Activated gamma-delta T cell treated with anti-CD3 and anti-CD28 coated beads, Interleukin-2, amount 50 U/mL, for 16 hours (primary cell): ENCODE data around the gene PEF1.
A peak's percentile ranks its signal among the peaks of the same experiment; 100 is the strongest.

Experiments used
- DNase-seq: peaks from one replicate; pipeline ENCODE4 v3.0.0-alpha.2; 2020; ENCODE audit warnings: low read depth

PEF1 gene, protein sequence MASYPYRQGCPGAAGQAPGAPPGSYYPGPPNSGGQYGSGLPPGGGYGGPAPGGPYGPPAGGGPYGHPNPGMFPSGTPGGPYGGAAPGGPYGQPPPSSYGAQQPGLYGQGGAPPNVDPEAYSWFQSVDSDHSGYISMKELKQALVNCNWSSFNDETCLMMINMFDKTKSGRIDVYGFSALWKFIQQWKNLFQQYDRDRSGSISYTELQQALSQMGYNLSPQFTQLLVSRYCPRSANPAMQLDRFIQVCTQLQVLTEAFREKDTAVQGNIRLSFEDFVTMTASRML

DNA sequence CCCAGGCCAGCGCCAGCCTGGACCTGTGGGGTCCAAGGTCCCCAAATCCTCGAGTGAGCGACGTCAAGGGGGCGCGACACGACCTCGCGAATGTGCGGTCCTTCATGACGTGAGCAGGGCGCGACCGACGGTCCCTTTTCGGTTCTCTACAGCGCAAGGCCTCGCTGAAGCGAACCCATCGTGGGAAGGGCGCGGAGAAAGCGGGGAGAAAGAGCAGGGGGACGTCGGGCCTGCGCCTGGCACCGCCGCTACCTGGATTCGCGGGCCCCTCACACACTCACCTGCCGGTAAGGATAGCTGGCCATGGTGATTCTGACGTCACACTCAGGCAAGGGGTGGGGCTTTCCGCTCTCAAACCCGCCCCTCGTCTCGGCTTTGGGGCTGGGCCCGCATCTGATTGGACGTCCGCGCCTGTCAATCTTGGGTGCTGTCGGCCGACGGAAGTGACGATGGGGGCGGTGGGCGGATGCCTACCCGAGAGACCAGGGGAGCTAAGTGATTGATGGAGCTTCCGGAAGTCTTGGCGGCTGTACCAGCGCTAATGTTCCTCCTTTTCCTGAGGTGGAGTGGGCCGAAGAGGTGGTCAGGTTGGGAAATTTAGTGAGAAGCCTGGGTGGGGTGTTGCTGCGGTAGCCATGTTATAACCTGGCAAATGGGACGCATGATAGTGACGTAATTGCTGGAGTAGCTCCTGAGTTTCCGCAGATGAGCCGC is at the start of gene PEF1:
TSS of gene PEF1 (minus strand) at position 317 of the 714 bp plus-strand sequence. CDS start at position 305, 12 bp downstream.
- peak; percentile 99 for DNase-seq

DNA sequence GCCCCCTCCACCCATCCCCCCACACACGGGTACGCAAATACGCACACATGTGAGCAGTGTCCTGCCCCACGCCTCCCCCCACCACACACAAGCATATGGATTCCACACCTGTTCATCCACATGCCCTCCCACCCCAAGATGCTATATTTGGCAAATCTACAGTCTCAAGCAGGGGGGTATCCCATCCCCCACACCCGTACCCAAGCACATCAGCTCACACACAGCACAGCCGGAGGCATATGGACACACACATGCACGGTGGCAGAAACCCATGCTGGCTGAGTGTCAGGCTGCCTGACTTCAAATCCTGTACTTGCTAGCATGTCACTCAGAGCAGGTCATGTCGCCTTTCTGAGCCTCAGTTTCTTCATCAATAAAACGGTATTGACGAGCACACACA is 48.6 kb upstream of the PEF1 start:
- DNase-seq = no peak

DNA sequence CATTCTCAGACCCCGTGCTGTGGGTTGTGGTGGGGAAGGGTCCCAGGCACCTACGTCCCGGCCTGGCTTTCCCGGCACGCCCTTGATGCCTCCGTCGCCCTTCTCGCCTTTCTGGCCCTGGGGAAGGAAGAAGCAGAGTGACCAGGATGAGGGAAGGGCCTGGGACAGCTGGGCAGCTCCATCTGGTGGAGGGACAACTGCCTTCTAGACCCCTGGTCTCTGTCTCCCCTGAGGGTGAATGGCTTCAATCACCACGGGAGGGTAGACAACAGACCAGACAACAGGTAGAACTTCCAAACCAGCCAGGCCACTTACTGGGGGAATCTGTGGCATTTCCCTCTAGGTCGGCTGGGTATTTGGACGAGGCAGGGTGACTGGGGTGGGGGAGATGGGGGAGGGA is 47.3 kb upstream of the PEF1 start:
- DNase-seq = no peak

DNA sequence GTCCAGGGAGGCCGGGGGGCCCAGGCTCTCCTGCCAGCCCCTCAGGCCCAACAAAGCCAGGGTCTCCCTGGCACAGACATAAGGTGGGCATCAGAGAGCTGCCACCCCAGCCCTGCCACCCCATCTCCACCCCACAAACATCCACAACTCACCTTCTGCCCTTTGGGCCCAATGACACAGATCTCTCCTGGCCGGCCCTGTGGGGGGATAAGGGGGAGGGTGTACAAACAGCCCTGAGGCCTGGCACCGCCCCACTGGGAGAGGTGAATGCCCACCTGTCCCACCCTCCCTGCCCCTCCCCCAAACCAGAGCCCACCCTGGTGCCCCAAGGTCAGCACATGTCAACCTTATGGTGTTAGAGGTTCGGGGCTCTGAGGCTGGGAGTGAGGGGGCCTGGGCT is 46.8 kb upstream of the PEF1 start:
- DNase-seq = no peak

DNA sequence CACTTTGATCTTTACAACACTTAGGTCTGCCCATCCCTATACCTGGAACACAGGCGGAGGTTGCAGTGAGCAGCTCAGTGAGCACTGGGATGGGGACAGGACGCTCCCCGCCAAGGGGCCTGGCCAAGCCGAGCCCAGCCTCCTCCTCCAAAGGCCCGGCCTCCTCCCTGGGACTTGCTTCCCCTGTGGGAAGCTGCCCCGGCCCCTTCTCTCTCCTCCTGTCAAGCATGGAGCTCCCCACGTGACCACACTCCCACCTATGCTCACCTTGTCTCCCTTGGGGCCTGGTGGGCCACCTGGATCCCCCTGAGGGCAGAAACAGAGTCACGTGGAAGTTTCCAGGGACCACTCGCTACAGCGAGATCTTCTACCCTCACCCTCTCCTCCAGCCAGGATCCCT is 46.2 kb upstream of the PEF1 start:
- no peak for DNase-seq

DNA sequence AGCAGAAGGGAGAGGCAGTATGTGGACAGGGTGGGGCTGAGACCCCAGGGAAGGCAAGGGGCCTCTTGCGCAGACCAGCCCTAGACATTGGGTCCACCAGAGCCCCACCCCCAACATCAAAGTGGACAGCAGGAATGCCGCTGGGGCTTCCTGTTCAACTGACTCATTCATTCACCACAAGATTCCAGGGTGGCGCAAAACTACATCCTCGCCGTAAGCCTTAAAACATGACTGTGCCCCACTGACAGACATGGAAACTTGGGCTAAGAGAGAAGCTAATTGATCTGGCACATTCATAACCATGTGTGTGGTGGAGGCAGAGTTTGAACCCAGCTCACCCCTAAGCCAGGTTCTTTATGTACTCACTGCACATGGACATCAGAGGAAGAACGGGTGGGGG is 45.2 kb upstream of the PEF1 start:
- DNase-seq = no peak

DNA sequence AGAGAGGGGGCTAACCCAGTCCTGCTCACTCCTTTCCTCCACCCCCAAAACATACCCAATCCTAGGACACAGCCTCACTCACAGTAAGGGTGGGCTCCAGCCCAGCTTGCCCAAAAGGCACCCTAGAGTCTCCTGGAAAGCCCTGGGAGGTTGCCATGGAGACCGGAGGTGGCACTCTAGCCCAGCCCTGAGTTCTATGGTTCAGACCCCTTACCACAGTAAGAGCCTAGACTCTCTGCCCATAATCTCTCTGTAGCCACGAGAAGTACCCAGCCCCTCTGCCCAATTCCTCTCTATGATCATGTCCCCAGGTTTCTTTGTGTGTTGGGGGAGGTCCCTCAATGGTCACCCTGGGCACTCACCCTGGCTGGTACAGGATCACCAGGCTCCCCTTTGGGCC is 44.7 kb upstream of the PEF1 start:
- DNase-seq = no peak

DNA sequence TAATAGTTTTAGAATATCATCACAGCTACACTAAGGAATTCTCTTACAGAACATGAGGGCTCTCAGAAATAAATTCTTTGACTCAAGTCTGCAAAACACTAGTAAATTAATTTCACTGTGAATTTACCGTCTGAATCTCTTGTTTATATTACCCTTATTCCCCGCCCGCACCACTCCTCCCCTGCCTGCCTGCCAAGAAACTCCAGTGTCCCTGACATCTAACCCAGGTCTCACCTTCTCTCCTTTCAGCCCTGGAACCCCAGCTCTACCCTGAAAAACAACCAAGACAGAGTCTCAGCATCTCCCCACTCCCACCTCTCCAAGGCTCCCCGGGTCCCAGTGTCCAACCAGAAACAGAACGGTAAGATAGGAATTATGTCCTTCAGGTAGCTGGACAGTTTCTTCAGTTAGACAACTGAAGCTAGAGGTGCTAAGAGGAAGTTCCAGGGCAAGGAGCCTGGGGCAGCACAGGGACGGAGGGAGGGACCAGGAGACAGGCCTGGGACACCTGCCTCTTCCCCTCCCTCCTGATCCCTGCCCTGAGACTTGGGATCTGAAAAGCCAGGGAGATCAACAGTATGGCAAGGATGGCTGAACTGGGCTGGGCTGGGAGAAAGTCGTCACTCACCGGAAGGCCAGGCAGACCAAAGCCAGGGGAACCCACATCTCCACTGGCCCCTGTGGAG is 43.7 kb upstream of the PEF1 start:
- no peak for DNase-seq

DNA sequence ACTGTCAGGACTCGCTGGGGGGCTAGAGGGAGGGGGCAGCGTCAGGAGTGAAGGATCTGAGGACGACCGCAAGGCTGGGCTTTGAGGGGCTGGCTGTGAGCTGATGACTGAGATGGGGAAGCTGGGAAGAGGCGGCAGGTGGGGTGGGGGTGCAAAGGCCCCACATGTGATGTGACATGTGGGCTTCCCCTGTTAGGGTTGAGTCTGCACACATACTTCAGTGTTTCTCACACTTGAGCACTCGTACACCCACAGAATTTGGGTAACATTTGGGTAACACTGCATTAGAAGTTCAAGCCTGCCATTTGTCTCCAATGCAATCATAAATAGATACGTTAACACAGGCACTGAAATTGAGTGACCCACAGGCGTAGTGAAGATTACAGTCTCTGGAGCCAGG is 42.9 kb upstream of the PEF1 start:
- DNase-seq = no peak

DNA sequence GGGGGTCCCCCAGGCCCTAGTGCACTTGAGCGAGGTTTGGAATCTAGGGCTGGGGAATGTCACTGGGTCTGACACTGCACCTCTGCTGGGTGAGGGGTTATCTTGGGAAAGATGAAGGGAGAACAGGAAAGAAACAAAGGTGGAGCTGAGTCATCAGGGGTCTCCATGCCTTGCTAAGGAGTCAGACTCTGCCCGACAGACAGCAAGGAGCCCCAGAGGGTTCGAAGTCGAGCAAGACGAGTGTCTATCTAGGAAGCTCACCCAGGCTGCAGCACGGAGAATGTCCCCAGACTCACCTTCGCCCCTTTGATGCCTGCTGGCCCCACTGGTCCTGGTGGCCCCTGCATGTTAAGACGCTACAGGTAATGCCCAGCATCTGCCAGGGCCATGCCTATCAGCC is 41.1 kb upstream of the PEF1 start:
- DNase-seq = no peak

DNA sequence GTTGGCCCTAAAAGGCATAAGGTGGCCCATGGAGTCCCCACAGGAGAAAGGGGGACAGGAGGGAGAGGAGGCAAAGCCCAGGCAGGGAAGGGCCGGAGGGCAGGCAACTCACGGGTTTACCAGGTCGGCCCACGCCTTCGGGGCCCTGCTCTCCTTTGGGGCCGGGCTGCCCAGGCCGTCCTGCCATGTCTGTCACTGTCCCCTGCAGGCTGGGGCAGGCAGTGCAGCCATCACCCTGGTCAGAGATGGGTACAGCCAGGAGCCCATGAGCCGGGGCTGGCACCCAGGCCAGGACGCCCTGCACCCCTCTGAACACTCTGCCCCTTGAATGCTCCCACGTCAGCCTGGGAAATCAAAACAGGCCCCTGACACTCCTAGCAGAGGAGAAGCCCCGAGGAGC is 39.3 kb upstream of the PEF1 start:
- DNase-seq = no peak

DNA sequence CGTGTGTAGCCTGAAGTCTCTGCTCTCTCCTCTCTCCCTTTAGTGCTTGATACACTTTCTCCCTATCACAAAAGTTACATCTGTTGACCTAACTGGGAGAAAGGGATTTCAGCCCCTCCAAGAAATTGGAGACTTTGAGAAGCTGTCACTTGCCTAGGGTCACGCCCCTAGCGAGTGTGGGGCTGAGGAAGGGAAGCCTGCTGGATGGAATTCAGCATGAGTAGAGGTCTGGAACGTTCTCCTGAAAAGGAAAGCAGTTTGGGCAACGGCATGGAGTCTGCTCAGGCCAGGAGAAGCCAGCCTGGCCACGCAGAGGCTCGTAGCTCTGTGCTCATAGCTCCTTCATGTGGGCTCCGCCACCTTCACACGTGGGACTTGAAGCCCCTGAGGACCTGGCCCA is 36.7 kb upstream of the PEF1 start:
- no peak for DNase-seq

DNA sequence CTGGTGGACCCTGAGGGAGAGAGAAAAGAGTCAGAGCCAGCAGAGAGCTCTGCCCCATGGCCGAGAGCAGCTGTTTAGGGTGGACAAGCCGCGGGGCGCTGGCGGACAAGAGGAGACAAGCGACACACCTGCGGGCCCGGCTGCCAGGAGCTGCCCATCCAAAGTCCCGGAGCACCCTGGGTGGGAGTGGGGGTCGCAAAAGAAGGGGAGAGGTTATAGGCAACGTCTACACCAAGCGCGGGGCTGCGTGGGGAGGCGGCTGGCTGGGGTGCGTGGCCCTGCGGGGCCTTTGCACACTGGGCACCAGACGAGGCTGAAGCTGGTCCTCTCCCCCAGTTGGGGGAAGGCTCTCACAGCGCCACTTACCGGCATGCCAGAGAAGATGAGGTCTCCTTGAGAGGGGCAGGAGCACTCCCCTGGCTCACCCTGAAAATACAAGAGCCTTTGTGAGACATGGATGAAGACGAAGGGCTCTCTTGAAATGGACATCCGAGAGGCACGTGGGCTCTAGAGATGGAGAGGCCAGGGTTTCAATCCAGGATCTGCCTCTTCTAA is 35.1 kb upstream of the PEF1 start:
- no peak for DNase-seq

DNA sequence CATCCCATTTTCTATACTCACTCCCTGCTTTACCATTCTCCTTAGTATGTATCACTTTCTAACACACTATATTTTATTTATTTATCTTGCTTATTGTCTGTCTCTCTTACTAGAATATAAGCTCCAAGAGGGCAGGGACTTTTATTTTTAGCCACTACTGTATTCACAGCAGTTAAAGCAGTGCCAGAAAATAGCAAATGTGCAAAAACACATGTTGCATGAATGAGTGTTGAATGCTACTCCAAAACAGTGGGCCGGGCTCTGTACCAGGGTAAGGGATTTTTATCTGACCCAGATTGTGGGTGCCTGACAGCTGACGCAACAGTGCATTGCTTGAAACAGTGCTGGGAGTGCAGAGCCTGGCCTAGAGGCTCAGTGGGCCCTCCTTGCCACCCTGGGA is 34.4 kb upstream of the PEF1 start:
- no peak for DNase-seq

DNA sequence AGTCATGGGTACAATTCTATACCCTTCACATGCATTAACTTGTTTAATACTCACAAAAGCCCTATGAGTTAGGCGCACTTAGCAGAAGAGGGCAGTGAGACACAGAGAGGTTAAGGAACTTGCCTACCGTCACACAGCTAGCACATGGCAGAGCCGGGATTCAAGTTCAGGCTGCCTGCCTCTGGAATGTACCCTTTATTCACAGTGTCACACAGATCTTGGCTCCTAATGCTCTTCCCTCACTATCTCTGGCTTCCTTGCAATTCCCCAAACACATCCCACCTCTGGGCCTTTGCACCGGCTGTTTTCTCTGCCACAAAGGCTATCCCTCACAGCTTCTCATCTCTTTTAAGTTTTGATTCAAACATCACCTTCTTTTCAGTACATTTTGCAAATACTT is 34.0 kb upstream of the PEF1 start:
- no peak for DNase-seq

DNA sequence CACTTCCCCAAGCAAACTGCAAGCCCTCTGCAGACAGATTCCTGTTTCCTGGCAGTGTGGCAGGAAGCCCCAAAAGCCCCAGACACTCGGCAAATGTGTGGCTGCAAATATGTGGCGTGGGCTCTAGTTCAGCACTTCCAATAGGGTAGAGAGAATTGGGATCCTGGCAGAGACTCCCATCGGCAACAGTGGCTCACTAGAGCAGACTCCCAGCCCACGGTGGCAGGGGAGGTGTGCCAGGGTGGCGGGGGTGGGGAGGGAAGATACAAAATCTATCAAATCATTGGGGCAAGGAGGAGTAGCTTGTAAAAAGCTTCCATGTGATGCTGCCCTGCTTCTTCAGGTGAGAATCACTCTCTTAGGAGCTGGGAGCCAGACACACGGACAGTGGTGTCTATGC is 33.3 kb upstream of the PEF1 start:
- no peak for DNase-seq

DNA sequence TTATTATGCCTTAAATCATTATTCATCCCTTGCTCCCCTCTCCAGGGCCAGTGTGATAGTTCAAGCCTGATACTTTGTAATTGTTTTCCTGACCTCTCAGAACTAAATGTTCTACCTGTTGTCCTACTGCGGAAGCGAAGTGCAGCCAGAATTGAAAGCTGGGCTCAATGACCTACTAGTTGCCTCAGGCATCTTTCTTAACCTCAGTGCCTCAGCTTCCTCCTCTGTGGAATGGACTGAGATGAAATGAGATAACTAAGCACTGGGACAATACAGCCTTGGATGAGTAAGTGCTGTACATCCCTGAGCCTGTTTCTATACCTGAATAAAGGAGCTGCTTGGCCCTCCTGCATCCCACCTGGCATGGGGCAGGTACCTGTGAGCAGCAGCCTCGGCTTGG is 32.7 kb upstream of the PEF1 start:
- no peak for DNase-seq

DNA sequence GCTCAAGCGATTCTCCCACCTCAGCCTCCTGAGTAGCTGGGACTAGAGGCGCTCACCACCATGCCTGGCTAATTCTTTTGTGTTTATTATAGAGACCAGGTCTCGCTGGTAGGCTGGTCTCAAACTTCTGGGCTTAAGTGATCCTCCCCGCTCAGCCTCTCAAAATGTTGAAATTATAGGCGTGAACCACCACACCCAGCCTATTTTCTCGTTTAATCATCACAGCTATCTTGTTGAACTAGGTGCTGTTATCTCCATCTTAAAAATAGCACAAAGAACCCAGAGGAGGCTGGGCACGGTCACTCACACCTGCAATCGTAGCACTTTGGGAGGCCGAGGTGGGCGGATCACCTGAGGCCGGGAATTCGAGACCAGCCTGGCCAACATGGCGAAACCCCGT is 31.1 kb upstream of the PEF1 start:
- no peak for DNase-seq

DNA sequence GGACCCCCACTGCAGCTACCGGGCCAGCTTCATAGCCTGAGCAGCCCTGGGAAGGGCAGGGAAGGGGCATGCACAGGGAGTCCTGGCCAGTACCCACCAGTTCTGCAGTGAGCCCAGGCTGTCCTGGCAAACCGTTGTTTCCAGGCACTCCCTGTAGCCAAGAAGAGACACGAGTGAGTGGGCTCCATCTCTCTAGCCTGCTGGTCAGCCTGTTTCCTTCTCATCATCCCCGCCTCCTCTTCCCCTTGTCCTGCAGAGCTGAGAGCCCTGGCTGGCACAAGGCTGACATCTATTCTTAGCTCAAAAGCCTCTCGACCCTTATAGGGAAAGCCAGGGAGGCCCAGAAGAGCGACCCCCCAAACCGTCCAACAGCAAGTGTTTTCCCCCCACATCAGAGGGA is 30.5 kb upstream of the PEF1 start:
- no peak for DNase-seq

DNA sequence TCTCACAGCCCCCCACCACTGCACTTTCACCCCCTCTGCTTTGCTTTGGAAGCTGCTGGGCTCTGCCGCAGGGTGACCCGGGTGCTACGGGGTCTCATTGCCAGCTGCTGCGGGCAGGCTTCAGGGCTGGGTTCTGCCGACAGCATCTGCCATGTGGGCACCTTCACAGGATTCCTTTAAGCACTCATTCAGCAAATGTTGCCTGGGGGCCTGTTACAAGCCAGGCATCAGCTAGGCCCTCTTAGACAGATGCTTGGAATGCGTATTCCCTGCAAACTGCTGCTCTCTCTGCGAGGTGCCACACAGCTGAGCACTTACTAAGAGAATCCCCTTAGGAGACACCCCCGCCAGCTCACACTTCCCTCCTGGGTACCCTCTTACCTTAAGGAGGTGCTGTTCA is 29.9 kb upstream of the PEF1 start:
- DNase-seq = no peak

DNA sequence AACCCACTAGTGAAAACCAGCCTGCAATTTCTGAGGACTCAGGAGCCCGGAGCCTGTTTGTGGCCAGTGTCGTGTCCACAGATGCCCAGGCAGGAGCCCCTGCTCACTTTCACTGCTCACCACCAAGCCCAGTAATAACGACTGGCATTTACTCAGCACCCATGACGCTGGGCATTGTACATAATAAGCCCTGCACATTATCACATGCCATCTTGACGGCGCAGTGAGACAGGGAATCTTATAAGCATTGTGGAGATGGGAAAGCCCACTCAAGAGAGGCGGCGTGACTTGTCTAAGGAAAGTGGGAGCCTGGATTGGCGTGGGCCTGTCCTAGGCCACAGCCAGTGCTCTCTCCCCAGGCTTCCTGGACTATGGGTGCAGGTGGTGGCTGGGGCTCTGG is 28.8 kb upstream of the PEF1 start:
- no peak for DNase-seq

DNA sequence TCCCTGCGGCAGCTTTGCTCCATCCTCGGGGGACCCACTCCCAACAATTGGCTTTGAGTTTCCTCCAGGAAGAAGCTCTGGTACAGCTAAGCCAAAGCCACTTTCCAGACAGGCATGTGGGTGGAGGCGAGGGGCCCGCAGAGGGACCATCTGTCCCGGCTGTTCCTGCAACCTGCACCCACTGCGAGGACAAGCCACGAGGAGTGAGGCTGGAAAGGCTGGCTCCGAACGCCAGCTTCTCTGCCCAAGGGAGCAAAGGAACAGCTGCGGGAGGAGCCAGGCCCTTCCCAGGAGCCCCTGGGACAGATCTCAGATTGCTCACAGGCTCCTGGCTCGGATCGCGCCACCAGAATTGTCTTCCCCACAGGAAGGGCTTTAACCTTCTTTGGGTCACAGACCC is 28.3 kb upstream of the PEF1 start:
- DNase-seq = no peak

DNA sequence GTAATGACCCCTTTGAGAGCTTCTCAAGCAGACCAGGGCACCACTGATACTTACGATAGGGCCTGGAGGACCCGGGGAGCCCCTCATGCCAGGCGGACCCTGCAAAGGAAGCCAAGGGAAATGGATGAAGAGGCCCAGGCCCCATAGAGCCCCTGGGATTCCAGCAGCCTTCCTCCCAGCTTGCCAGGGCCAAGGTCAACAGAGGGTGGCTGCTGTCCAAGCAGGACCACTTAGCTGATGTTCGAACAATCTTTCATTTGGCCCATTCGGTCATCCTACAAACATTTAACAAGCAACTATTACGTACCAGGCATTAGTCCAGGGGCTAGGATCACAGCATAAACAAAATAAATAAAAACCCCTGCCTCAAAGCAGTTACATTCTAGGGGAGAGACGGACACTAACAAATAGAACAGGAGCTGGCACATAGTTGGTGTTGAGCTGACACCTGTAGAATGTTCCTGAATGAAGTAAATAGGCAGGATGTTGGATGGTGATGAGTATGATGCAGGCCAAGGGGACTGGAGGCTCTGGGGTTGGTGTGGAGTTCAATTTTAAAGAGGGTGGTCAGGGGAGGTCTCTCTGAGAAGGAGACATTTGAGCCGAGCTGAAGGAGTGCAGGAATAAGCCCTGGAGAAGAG is 27.0 kb upstream of the PEF1 start:
- DNase-seq = no peak
